ENCODE measurements around the gene TSHZ1.

Gene TSHZ1

DNA sequence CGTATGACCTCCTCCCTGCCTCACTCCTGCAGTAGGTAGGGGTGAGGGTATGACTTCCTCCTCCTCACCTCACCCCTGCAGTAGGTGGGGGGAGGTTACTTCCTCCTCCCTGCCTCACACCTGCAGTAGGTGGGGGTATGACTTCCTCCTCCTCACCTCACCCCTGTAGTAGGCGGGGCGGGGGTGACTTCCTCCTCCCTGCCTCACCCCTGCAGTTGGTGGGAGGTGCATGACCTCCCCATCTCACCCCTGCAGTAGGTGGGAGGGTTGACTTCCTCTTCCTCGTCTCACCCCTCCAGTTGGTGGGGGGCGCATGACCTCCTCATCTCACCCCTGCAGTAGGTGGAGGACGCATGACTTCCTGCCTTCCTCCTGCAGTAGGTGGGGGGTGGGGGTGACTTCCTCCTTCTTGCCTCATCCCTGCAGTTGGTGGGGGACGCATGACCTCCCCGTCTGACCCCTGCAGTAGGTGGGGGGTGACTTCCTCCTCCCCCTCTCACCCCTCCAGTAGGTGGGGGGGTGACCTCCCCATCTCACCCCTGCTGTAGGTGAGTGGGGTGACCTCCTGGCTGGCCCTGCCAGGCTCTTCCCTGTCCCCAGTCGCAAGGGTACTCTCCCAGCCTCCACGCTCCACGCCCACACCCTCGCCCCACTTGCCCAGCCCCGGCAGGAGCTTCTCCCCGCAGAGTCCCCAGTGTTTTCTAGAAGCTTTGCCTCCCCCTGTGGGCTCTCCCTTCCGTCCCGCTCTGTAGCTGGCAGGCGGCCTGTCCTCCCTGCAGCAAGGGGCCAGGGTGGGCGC, 39.3 kb downstream of the TSHZ1 start:
- no peak for DNase-seq (ENCODE audit: low spot score)

DNA sequence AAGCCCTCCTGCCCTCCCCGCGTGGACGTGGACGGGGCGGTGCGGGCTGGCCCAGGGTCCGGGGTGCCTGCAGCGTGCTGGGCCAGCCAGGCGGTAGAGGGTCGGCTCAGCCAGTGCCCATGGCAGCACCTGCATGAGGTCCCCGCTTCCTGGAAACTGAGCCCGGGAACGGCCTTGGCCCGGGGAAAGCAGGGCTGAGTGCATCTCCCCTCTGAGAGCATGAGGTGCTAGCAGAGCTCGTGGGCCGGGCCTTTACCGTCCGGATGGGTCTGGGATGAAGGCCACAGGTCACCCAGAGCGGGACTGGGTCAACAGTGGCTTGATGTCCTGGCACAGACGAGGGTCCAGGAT, 39.8 kb downstream of the TSHZ1 start:
- DNase-seq (ENCODE audit: low spot score), result no peak

DNA sequence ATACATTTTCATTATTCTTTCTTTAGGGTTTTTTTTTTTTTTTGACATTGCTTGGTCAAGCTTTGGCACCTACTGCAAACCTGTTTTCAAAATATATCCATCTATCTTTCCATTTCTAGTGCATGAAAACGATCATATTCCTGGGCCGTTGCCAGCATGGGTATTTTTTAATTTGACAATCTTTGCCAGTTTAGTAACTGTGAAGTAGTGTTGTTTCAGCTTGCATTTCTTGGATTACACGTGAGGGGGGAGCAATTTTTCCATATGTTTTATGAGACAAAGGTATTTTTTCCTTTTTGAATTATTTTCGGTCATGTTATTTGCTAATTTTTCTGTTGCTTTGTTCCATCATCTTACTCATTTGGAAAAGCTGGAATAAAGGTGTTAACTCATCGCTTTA, 40.9 kb downstream of the TSHZ1 start:
- no peak for DNase-seq (ENCODE audit: low spot score)

DNA sequence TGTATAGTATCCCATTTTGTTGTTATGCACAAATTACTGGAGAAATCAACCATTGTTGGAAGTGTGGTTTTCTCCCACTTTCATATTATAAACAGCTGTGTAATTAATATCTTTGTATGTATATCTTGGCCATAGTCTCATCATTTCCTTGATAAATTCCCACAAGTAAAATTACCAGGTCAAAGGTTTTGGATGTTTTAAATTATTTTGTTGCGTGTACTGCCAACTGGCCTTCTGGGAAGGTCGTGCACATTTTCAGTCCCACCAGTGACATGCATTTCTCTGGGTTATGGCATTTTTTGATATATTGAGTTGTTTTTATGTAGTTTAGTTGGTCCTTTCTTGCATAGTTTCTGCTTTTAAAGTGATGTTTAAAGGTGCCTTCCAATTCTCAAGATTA, 41.5 kb downstream of the TSHZ1 start:
- no peak for DNase-seq (ENCODE audit: low spot score)

DNA sequence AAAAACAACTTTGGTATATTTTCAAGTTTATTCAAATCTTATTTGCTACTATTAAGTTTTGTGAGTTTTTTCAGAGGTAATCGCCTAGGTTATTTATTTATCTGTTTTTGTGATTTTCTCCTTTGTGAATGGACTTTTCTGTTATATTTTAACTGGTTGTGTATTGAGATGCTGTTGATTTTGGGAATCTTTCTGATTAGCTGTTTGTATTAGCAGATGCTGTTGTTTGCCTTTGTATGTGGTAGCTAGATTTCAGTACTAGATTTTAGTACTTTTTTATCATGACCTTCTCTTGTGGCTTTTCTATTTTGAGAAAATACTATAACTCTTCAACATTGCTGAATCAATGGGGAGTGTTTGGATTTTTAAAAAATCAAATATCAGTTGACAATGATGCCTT, 42.4 kb downstream of the TSHZ1 start:
- no peak for DNase-seq (ENCODE audit: low spot score)

DNA sequence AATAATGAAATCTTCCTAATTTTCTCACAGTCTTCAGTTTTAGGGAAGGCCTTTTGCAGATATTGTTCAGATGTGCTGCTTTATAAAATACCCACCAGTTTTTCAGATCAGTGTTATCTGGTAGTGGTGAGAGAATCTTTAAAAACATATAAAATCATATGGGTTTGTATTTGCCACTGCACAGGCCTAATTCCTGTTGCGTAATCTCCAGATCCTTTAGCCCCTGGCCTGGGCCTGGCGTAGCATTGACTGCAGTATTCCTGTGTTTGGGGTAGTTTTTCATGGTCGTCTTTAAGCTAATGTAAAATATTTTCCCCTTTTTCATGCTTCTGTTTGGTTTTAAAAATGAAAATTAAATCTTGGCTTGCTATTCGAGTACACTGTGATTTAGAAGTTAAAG, 43.2 kb downstream of the TSHZ1 start:
- no peak for DNase-seq (ENCODE audit: low spot score)

DNA sequence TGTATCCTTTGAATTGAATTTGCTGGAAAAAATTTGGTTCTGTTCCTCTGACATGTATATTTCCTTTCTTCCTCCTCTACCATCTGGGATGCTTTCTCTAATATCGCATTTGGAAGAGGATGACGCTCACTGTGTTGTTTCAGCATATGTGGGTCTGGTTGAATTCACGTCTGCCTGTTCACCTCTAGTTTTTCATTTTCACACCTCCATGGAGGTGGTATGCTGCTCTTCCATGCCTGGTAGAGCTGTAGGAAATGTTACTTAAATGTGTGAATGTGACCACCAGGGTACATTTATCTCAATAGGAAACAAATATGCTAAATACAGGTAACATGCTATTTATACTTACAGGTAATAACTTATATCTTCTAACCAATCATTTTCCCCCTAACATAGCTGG, 44.5 kb downstream of the TSHZ1 start:
- no peak for DNase-seq (ENCODE audit: low spot score)

DNA sequence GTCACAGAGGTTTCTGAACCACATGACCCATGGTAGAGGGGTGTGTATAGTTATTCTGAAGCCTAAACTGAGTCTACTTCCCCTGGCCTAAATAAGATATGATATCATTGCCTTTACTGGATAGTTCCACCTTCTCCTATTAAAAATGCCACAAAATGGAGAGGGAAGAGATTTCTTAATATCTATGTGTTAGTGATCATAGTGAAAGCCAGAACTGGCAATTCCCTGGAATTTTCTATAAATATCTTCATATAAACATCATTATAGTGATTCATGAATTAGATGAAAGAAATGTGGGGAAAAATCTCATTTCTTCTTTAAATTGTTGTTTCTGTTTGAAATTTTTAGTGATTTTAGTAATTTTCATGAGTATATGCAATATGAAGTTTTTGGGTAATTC, 45.8 kb downstream of the TSHZ1 start:
- no peak for DNase-seq (ENCODE audit: low spot score)

DNA sequence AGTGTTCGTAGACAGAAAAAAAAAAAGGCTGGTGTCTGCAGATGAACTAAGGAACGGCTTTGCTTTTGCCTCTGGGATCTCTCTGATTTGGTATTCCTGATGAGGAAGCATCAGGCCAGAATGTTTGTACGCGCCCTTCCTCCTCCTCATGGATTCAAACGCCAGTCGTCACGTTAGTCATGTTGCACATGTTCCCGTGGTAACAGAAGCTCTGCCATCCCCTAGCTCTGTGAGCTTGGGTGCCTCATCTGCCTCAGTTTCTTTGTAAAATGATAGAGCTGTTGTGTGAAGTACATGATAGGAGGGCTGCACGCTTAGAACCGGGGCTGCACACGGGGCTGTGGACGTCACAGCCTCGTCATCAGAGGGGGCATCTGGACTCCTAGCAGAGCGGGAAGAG, 47.0 kb downstream of the TSHZ1 start:
- no peak for DNase-seq (ENCODE audit: low spot score)

DNA sequence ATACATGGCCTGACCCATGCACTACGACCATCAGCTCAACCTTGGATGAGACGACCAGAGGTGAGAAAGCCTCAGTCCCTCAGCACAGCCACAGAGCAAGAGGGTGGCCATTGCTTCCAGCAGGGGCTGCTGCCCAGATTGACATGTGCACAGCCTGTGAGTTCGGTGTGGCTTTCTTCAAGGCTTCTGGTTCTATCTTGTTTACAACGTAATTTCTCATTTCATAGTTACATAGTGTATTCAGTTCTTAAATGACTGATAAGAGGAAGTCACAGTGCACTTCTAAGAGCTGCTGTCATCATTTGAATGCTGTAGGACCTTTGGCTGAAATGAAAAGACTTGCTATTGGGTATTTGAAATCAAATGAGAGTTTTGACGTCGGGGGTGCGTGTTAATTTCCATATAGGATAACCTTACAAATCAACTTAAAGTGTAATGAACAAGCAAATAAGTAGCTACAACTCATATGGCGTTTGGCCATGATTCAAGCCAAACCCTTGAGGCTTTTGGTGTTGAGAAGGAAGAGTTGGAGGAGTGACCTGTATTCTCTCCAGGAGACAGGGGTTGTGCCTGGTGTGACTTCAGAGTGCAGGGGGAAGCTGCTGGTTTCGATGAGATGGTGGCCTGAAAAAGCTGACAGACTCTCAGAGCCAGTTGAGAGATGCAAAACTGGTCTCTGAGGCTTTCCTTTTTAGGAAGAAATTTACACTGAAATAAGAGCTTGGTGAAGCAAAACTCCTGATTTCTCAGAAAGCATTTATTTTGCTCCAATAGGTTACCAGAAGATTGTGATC, 51.0 kb downstream of the TSHZ1 start:
- no peak for DNase-seq (ENCODE audit: low spot score)

DNA sequence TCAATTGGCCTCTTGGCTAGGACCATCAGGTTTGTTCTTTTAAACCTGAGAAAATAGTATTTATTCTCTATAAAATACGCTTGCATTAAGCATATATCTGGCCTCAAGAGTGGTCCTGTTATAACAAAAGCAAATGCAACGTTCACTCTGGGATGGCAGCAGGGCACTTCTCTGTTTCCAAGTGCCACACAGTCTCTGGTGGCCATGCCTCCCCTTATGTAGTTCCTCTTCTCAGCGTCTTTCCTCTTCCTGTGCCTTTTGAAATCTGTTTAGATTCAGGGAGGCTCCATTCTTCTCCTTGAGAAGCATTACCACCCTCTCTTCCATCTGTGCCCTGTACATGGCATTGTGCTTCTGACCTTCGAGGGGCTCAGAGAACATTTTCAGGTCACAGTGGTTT, 51.9 kb downstream of the TSHZ1 start:
- peak; percentile 18 for DNase-seq (ENCODE audit: low spot score)

DNA sequence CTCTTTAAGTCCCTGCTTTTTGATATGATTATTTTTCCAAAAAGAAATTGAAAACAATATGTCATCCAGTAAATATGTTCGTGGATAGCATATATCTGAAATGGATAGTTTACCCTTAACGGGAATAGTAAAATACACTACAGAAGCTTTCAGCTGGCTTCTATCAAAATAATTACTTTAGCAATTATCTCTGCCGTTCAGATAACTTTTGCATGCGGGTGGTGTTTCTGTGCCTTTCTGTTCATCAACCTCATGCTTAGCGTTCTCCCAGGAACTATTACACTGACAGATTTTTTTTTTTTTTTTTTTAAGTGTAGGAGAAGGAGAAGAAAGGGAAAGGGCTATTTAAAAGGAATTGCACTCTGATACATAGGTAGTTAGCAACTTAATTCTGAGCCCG, 53.6 kb downstream of the TSHZ1 start:
- DNase-seq (ENCODE audit: low spot score), result no peak

DNA sequence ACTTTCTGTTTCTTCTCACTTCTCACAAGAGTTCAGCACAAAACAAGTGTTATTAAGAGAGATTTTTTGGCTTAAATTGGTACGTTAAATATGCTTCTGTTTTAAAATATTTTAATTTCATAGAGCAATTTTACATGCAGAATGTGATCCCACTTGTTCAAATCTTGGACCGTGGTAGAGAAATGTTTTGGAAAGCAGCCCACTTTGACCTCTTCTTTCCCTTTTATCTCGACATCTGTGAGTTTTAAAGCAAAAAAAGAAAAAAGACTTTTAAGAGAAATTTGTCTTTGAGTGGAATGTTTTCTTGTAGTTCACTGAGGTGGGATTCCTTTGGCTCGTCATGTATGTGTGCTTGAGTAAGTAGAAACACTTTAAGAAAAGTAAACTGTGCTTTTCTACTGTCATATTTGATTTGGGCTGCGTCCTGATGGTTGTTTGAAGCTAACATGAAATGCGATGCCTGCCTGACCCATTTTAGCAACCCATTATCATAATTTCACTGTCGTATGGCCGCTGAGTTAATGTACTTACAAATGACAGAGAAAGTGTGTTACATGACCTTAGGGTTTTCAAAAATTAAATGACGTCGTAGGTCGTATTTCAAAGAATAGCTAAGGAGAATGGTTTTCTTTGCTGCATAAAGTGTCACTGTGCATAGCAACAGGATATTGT, 54.5 kb downstream of the TSHZ1 start:
- DNase-seq (ENCODE audit: low spot score), result no peak

DNA sequence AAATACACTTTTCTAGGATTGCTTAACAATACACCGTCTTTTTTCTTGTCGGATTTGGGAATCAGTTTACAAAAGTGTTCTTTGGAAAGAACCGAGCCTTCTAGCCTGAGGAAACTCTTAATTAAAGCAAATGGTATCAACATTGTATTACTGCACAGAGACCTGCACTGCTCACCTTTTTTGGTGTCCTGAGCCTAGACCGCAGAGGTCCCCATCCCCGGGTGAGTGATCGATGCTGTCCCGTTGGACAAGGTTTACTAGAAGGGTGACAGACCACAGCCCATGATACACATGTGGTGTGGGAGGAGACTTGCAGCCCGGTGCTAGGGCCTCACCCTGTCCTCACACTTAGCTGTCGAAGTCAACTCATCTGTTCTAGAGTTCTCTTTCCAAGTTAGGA, 55.3 kb downstream of the TSHZ1 start:
- DNase-seq (ENCODE audit: low spot score), result no peak

DNA sequence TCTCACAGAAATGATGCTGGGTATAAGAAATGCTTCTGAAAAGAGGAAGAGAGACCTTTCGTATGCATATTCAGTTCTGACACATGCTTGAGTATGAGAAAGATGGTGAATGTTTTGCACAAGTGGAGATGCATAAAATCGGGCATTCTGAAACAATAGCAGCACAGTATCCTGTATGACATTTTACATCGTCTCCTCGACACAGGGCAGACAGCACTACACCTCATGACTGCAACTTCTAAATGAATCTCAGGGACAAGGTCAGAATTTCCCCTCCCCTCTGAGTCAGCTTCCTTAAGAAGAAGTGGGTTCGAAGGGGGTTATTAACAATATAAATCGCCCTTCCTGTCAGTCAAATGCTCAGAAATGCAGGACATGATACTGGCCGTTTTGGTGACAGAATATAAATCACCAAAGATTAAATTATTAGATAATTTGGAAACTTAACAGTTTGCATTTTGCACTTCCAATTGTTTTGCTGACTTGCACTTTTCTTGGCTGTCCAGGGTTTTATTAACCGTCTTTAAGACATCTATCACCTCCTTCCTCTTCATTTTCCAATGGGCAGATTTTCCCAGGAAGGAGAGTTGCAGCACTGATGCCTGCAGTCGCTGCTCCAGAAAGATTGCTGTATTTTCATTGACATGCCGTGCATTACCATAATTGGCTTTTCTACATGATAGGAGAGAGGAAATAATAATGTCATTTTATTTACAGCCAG, 57.2 kb downstream of the TSHZ1 start:
- no peak for DNase-seq (ENCODE audit: low spot score)

DNA sequence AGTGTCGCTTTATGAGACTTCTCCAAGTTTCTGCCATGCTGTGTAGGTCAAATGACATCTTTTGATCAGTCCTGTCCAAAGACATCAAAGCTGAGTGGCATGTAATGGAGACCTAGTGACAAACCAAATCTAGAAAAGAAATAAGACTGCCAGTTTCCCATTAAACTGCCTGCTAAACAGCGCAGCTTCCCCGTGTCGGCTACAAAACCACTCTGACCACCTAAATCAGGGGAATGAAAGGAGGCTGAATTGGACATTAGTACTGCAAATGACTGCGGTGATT, 57.7 kb downstream of the TSHZ1 start:
- DNase-seq (ENCODE audit: low spot score), result no peak

DNA sequence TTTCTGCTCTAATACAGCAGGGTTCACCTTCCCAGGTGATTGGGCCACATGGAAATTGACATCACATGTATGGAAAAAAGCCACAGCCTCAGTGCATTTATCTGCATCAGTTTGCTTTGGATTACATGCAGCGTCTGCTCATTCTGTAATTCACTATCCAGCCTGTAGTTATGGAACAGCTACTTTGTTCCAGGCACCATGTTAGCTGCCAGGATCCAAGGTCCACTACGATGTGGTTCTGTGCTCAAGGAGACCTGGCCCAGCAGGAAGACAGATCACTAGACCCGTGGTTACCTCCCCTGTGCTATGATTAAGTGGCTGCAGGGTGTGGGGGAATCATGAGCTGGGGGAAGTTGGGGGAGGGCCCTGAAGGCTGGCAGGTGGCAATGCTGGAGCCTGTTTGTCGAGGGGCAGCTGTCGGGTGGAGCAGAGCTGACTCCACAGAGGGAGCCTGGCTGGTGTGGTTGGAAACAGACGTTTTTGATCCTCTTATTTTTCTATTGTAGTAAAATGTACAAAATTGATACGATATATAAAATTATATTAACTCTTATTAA, 58.6 kb downstream of the TSHZ1 start:
- DNase-seq (ENCODE audit: low spot score), result no peak

DNA sequence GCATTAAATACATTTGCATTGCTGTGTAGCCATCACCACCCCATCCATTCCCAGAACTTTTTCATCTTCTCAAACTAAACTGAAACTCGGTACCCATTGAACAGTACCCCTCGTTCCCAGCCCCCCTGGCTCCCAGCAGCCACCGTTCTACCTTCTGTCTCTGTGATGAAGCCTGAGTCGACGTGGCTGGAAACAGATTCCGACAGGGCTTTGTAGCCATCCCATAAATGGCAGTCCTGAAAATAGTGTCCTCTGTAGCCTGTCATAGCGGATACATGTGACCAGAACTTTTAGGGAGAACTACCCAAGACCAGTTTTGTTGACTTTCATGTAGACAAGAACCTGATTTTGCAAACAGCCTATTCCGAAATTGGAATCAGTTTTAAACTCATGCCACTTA, 59.1 kb downstream of the TSHZ1 start:
- no peak for DNase-seq (ENCODE audit: low spot score)

DNA sequence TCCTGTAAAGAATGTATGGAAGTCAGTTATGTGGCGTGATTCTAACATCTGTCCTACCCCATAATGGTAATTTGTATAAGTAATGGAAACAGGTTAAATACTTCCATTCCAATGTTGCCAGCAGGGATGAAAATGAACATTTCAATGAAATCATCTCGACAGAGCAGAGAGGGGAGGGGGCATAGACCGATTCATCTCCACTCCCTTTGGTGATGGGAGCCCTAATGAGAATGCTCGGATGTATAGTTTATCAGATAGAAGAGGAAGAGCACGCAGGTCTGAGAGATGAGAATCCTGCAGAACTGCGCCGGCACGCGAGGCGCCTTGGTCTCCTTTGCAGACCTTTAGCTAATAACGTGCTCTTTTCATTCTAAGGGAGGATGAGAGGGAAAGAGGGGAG, 61.4 kb downstream of the TSHZ1 start:
- DNase-seq (ENCODE audit: low spot score), result no peak

DNA sequence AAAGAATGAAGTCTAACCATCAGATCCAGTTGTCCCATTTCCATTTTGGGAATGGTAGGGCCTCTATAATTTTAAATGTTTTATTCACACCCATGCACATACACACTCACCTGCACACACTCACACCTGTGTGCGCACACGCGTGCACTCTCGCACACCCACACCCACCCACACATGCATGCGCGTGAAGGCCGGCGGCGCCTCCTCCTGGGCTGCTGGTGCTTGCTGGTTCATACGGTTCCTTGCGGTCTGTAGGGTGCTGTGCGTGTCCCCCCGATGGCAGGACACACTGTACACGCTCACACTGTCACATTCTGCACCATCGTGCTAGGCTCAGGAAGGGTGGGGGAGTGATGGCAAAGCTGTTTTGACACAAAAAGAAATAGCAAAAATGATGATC, 63.2 kb downstream of the TSHZ1 start:
- no peak for DNase-seq (ENCODE audit: low spot score)

DNA sequence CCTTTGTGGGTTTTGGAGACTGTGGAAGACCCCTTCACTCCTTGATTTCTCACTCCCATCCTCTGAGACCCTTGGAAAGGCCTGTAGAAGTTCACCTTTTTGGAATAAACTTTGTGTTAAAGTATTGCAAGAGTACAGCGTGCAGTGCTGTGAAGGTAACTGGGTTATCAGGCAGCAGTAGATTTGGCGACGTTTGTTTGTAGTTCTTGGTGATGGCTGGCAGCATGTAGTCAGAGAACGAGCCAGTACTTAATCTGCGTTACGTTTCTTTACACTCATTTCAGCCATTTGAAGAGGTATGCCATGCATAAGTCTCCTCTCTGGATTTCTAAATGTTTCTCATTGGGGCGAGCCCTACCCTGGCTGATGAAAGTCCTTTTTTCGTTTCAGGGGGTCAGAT, 64.6 kb downstream of the TSHZ1 start:
- no peak for DNase-seq (ENCODE audit: low spot score)

DNA sequence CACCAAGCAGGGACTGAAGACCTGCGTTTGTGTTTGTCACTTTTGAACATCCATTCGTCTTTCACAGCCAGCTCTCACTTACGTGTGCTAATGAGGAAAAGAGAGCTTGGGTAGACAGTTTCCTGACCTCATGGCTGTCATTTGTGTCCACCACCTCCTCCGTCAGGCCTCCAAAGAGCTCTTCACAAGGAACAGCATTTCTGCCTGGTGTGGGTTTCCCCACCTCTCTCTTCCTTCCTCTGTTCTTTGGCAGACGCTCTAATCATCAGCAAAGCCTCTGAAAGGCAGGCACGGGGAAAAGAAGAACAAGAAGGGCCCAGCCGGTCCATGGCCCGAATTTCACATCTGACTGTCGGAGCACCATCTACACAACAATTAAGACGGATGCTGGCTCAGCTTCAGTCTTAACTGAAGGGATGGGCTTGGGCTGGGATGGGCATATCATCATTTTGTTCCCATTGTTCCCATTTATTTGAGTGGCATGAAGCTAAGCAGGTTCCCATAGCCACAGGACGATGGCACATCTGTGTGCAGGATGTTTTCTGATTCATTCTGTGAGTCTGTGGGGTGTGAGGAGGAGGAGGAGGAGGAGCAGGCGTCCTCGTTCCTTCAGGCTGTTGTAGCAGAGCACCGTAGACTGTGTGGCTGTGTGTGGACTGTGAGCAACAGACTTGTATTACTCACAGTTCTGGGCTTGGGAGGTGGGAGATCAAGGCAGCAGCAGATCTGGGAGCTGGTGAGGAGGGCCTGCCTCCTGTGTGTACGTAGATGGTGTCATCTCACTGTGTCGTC, 66.4 kb downstream of the TSHZ1 start:
- no peak for DNase-seq (ENCODE audit: low spot score)

Data from left forelimb (tissue), 1 donor.